IPS DF 19.7 (cell line): ENCODE data around the gene MRI1.
"Not testable (repeated sequence)": the region's sequence is repeated elsewhere in the genome, so short reads cannot be mapped to it uniquely, and the experiment has no call there.

Experiments
- DNase-seq: peaks from one replicate; pipeline ENCODE4 v3.0.0-alpha.2; 2013; ENCODE audit warnings: low read depth, low spot score

MRI1 gene

GRCh38 chr19:13758795-13759194 is 5.5 kb upstream of the MRI1 start:
- no peak for DNase-seq

GRCh38 chr19:13761423-13761822 is 2.9 kb upstream of the MRI1 start:
- no peak for DNase-seq

DNA sequence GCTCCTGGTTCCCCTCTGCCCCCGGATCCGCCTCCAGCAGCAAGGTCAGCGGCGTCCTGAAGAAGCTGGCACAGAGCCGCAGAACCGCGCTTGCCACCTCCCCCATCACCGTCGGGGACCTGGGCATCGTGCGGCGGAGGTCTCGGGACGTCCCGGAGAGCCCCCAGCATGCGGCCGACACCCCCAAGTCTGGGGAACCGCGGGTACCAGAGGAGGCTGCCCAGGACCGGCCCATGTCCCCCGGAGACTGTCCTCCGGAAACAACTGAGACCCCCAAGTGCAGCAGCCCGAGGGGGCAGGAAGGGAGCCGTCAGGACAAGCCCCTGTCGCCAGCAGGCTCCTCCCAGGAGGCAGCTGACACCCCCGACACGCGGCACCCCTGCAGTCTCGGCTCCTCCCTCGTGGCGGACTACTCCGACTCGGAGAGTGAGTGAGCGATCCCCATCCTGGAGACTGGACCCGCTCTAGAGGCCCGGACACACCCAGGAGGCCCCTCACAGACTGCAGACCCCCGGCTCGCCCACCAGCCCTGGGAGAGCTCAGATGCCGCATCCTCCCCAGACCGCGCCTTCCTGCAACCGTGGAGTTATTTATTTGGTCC is 1.6 kb upstream of the MRI1 start:
- DNase-seq = no peak

DNA sequence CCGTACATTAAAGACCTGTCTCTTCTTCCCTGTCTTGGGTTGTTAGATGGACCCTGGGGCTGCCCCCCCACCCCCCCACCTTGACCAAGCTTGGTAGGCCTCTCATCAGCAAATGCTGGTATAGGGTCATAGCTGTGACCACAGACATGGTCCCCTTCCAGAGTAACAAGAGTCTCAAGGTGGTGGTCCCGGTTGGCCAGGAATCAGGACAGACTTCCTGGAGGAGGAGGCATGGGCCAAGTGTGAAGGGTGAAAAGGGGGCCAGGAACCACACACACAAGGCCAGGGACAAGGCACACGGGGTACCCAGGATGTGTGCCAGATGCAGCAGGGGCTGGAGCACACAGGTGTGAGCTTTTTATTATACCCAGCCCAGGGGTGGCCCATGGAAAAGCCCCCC is 1.1 kb upstream of the MRI1 start:
- no peak for DNase-seq

DNA sequence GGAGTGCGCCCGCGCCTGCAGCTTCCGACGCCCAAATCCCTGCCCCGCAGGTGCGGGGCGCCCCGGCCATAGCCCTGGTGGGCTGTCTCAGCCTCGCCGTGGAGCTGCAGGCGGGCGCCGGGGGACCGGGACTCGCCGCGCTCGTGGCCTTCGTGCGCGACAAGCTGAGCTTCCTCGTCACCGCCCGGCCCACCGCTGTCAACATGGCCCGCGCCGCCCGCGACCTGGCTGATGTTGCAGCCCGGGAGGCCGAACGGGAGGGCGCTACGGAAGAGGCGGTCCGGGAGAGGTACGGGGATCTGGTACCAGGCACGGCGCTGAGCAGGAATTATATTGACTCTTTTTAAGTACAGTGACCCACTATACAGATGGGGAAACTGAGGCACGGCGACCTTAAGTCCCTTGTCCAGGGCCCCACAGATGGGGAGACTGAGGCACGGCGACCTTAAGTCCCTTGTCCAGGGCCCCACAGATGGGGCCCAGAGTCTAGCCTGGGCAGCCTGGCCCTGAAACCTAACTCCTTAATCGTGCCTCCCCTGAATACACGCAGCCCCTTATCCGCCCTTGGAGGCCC is 586 bp downstream of the MRI1 start:
- no peak for DNase-seq

DNA sequence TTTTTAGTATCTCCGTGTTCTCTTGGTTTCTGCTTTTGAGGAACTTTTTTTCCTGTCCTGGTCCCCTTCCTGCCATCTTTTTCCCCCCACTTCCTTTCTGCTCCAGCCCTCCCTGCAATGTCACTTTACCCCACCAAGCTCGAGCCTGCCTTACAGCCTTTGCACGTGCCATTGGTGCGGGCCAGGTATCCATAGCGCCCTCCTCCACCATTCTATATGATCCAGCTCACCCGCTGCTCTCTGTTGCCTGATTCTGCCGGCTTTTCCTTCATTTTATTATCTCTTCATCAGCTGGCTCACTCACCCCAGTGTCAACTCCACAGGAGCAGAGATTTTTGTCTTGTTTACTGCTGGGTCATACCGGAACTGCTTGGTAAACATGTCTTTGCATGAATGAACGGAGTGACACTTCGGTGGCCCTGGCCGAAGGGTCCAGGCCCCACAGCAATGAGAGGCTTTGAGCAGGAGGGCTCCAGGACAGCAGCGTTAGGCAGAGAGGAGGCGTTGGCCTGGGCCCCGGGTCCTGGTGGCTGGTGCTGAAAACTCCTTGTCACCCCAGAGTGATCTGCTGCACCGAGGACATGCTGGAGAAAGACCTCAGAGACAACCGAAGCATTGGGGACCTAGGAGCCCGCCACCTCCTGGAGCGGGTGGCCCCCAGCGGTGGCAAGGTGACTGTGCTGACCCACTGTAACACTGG is 1.2 kb downstream of the MRI1 start:
- no peak for DNase-seq

DNA sequence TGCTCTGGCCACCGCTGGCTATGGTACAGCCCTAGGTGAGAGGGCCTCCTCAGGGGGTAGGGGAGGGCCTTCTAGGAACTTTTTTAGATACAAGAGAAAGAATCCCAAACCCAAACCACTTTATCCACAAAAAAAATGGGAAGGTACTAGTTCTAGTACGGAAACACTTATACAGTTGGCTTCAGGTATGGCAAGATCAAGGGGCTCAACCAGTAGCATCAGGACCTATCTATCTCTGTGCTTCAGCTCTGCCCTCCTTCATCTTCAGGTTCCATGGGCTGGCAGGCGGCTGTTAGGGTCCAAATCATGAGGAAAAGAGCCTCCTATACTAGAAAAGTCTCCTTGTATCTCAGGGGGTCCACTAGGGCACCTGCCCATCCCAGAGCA is 1.8 kb downstream of the MRI1 start:
- no peak for DNase-seq

- DNase-seq = no peak
Observed at GRCh38 chr19:13768510-13768909, 4.2 kb downstream of the MRI1 start.

- no peak for DNase-seq
Observed at GRCh38 chr19:13770013-13770635, 5.8 kb downstream of the MRI1 start.

GRCh38 chr19:13774217-13775191 is 10.2 kb downstream of the MRI1 start, which contains the start of gene C19orf53:
Gene C19orf53 (plus strand): TSS chr19:13774456. CDS start chr19:13774478, 22 bp downstream.
- DNase-seq = peak; percentile 79

- no peak for DNase-seq
Observed at GRCh38 chr19:13778398-13778797, 14.1 kb downstream of the MRI1 start.

DNA sequence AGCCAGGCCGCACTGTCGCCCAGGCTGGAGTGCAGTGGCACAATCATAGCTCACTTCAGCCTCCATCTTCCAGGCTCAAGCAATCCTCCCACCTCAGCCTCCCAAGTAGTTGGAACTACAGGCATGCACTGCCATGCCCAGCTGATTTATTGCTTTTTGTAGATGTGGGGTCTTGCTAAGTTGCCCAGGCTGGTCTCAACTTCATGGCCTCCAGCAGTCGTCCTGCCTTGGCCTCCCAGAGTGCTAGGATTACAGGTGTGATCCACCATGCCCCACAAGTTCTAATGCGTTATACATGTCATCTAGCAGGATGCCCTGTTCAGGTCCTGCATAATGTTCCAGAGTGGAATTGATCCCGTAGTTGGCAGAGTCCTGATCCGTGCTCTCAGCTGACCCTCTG is 14.5 kb downstream of the MRI1 start:
- no peak for DNase-seq

GRCh38 chr19:13779794-13780193 is 15.5 kb downstream of the MRI1 start:
- DNase-seq = not testable (repeated sequence)

DNA sequence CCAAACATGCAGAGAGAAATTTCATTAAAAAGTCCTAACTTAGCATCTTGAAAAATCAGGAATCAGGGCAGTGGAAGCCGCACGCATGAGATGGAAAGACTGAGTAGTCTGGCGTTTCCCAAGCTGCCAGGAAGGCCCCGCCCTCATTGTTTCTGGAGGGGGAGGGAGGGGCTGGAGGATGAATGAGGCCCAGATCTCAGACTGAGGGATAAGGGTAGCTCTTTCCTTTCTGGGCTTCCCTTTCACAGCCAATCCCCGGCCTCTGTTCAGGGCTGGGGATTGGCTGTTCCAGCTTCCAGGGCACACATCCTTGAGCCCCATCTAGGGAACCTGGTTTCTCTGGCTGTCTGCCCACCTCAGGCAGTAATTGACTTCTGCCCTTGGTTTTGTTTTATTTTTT is 17.2 kb downstream of the MRI1 start:
- peak; percentile 35 for DNase-seq

DNA sequence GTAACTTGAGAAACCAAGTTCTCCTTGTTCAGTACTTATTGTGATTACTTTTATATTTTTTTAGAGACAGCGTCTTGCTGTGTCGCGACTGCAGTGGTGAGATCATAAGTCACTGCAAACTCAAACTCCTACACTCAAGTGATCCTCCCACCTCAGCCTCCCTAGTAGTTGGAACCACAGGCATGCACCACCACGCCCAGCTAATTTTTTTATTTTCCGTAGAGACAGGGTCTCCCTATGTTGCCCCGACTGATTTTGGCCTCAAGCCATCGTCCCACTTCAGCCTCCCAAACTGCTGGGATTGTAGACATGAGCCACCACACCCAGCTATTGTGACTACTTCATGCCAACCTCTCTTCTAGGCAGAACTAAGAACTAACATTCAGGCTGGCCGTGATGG is 18.2 kb downstream of the MRI1 start:
- DNase-seq = no peak

GRCh38 chr19:13783565-13784500 is 19.5 kb downstream of the MRI1 start:
- DNase-seq = no peak

DNA sequence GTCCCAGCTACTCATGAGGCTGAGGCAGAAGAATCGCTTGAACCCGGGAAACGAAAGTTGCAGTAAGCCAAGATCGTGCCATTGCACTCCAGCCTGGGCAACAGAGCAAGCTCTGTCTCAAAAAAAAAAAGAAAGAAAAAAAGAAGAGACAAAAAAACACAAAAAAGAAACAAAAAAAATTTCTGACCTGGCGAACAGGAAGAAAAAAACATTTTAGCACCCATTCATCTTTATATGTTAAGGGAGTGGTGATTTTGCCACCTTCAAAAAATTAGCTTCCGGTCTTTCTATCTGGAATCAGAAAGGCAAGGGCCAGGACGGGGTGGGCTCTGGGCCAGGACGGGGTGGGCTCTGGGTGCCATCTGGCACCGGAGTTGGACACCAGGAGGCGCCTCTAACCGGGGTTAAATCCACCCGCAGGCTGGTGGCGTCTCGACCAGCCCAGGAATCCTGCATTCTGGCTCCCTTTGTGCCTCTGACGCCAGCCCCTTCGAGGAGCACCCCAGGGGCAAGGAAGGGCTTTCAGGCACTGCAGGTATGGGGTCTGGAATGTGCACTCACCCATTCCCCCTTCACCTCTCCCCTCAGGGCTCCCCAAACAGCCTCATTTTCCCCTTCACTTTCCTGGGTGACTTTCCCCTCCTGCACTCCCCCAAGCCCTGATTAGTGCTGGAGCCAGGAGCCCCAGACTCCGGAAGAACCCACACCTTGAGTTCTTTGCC is 20.6 kb downstream of the MRI1 start:
- DNase-seq = peak; percentile 40

- DNase-seq = no peak
Observed at GRCh38 chr19:13788991-13789390, 24.7 kb downstream of the MRI1 start.

DNA sequence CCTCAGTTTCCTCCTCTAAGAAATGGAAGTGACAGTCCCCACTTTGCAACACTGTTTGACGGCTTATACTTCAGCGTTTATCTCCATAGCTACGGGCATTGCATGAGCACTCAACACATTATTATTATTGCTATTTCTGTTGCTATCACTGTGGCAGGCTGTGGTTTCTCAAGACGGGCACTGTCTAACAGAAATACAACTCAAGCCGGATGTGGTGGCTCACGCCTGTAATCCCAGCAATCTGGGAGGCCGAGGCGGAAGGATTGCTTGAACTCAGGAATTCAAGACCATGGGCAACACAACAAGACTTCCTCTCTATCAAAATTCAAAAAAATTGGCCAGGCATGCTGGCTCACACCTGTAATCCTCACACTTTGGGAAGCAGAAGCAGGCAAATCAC is 26.0 kb downstream of the MRI1 start:
- DNase-seq = no peak

DNA sequence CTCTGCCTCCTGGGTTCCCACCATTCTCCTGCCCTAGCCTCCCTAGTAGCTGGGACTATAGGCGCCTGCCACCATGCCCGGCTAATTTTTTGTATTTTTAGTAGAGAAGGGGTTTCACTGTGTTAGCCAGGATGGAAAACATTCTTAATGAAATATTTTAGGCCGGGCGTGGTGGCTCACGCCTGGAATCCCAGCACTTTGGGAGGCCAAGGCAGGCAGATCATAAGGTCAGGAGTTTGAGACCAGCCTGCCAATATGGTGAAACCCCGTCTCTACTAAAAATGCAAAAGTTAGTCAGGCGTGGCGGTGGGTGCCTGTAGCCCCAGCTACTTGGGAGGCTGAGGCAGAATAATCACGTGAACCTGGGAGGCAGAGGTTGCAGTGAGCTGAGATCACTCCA is 29.0 kb downstream of the MRI1 start:
- not testable (repeated sequence) for DNase-seq
